Mesenchymal stem cell (in vitro differentiated cells and primary cell): ENCODE data around the gene PSG2.
"Not testable (repeated sequence)": the region's sequence is repeated elsewhere in the genome, so short reads cannot be mapped to it uniquely, and the experiment has no call there.

Experiments used
- DNase-seq: peaks from one replicate; pipeline ENCODE4 v3.0.0-alpha.2; 2013
- H2AFZ ChIP-seq: one replicate; pipeline ENCODE4 v1.6.1; 2013; ENCODE audit warnings: low read depth, mild to moderate bottlenecking, control low read depth, inconsistent platforms, low read length, moderate library complexity
- H2AK5ac ChIP-seq: 2 replicates; pipeline ENCODE4 v1.6.1; 2013; ENCODE audit warnings: low read length, moderate library complexity, mild to moderate bottlenecking, inconsistent platforms; ENCODE audit not compliant: severe bottlenecking
- H2BK120ac ChIP-seq: one replicate; pipeline ENCODE4 v1.6.1; 2013; ENCODE audit warnings: low read depth, mild to moderate bottlenecking, inconsistent platforms, low read length, moderate library complexity
- H2BK12ac ChIP-seq, 2 experiments: one replicate each; pipeline ENCODE4 v1.6.1; 2013; ENCODE audit warnings: inconsistent platforms in 2 of 2, low read length in 2 of 2, mild to moderate bottlenecking in 2 of 2, moderate library complexity in 2 of 2, control low read depth in 1 of 2
- H2BK15ac ChIP-seq: one replicate; pipeline ENCODE4 v1.6.1; 2013; ENCODE audit warnings: mild to moderate bottlenecking, low read depth, inconsistent platforms; ENCODE audit not compliant: poor library complexity, severe bottlenecking
- H2BK5ac ChIP-seq: 2 replicates; pipeline ENCODE4 v1.6.1; 2013; ENCODE audit warnings: low read depth, mild to moderate bottlenecking, low read length, control low read depth, inconsistent platforms; ENCODE audit not compliant: poor library complexity, severe bottlenecking
- H3K14ac ChIP-seq, 2 experiments: one replicate each; pipeline ENCODE4 v1.6.1; 2013; ENCODE audit warnings: inconsistent platforms in 2 of 2, low read length in 2 of 2, control low read depth in 1 of 2, mild to moderate bottlenecking in 1 of 2, moderate library complexity in 1 of 2
- H3K18ac ChIP-seq, 2 experiments: one replicate each; pipeline ENCODE4 v1.6.1; 2013; ENCODE audit warnings: inconsistent platforms in 2 of 2, low read length in 2 of 2, control low read depth in 1 of 2, low read depth in 1 of 2, mild to moderate bottlenecking in 1 of 2
- H3K23ac ChIP-seq, 2 experiments: one replicate each; pipeline ENCODE4 v1.6.1; 2013; ENCODE audit warnings: inconsistent platforms in 2 of 2, low read length in 2 of 2, mild to moderate bottlenecking in 2 of 2, moderate library complexity in 2 of 2, control low read depth in 1 of 2
- H3K27ac ChIP-seq: 2 replicates; pipeline ENCODE4 v1.5.1; 2013; ENCODE audit warnings: mild to moderate bottlenecking, moderate library complexity, low read length, control low read depth, inconsistent platforms; ENCODE audit not compliant: poor library complexity, severe bottlenecking
- H3K27me3 ChIP-seq, 2 experiments: 2 replicates each; pipeline versions ENCODE4 v1.6.1 to v1.7.0; 2013; ENCODE audit warnings: low read length in 2 of 2, mild to moderate bottlenecking in 2 of 2, moderate library complexity in 2 of 2, control low read depth in 1 of 2, inconsistent platforms in 1 of 2; ENCODE audit not compliant: control insufficient read depth in 1 of 2, insufficient read depth in 1 of 2
- H3K36me3 ChIP-seq, 2 experiments: 2 replicates each; pipeline versions ENCODE4 v1.6.1 to v1.7.0; 2013; ENCODE audit warnings: low read length in 2 of 2, control low read depth in 1 of 2, inconsistent platforms in 1 of 2, low read depth in 1 of 2, mild to moderate bottlenecking in 1 of 2; ENCODE audit not compliant: insufficient read depth in 2 of 2, control insufficient read depth in 1 of 2
- H3K4ac ChIP-seq, 2 experiments: one replicate each; pipeline ENCODE4 v1.6.1; 2013; ENCODE audit warnings: inconsistent platforms in 2 of 2, low read length in 2 of 2, mild to moderate bottlenecking in 2 of 2, moderate library complexity in 2 of 2, control low read depth in 1 of 2, low read depth in 1 of 2
- H3K4me1 ChIP-seq: 2 replicates; pipeline ENCODE4 v1.6.1; 2013; ENCODE audit warnings: low read depth, low read length, control low read depth; ENCODE audit not compliant: control insufficient read depth, insufficient read depth
- H3K4me2 ChIP-seq: 2 replicates; pipeline ENCODE4 v1.6.1; 2013; ENCODE audit warnings: low read length, mild to moderate bottlenecking, inconsistent platforms; ENCODE audit not compliant: poor library complexity, severe bottlenecking
- H3K4me3 ChIP-seq, 2 experiments: 2 replicates each; pipeline versions ENCODE4 v1.5.1 to v1.7.0; 2013; ENCODE audit warnings: low read length in 2 of 2, mild to moderate bottlenecking in 2 of 2, control low read depth in 1 of 2, low read depth in 1 of 2; ENCODE audit not compliant: insufficient read depth in 1 of 2
- H3K79me1 ChIP-seq: replicated peaks from 2 replicates; pipeline ENCODE4 v1.6.1; 2013; ENCODE audit warnings: mild to moderate bottlenecking, control low read depth, low read length, inconsistent platforms; ENCODE audit not compliant: poor library complexity, severe bottlenecking
- H3K9ac ChIP-seq: 2 replicates; pipeline ENCODE4 v1.7.0; 2013; ENCODE audit warnings: mild to moderate bottlenecking, low read length, moderate library complexity
- H3K9me3 ChIP-seq: 2 replicates; pipeline ENCODE4 v1.7.0; 2013; ENCODE audit warnings: mild to moderate bottlenecking, low read length; ENCODE audit not compliant: control insufficient read depth
- H4K8ac ChIP-seq: one replicate; pipeline ENCODE4 v1.6.1; 2013; ENCODE audit warnings: inconsistent platforms, mild to moderate bottlenecking, low read length, moderate library complexity
- H4K91ac ChIP-seq: one replicate; pipeline ENCODE4 v1.6.1; 2013; ENCODE audit warnings: mild to moderate bottlenecking, low read length, inconsistent platforms
- WGBS: methylation state at CpG from one replicate; pipeline ENCODE4 v1.1.7; 2013; ENCODE audit warnings: mixed read lengths; 5-methylcytosine and 5-hydroxymethylcytosine counted together

The PSG2 gene

GRCh38 chr19:43061326-43061725 is 21.2 kb downstream of the PSG2 start:
- H2BK120ac ChIP-seq, H3K79me1 ChIP-seq, H2BK15ac ChIP-seq, H3K27me3 ChIP-seq, H3K14ac ChIP-seq, DNase-seq, H3K27ac ChIP-seq, H2BK12ac ChIP-seq, H3K4me2 ChIP-seq, H2BK5ac ChIP-seq, H3K36me3 ChIP-seq, H3K18ac ChIP-seq, H3K4me3 ChIP-seq, H3K9ac ChIP-seq, H4K91ac ChIP-seq, H2AK5ac ChIP-seq, H3K4ac ChIP-seq, H3K23ac ChIP-seq, H2AFZ ChIP-seq, H3K4me1 ChIP-seq, H3K9me3 ChIP-seq, H4K8ac ChIP-seq: not testable (repeated sequence)
- 48% methylated on average over 3 of the region's 3 CpGs for WGBS

GRCh38 chr19:43060254-43060653 is 22.2 kb downstream of the PSG2 start:
- not testable (repeated sequence) for H2BK5ac ChIP-seq, H3K27me3 ChIP-seq, H2BK12ac ChIP-seq, H2AK5ac ChIP-seq, H3K9me3 ChIP-seq, H3K36me3 ChIP-seq, H3K23ac ChIP-seq, H3K4me2 ChIP-seq, H3K27ac ChIP-seq, H3K9ac ChIP-seq, H2AFZ ChIP-seq, H3K4ac ChIP-seq, H4K91ac ChIP-seq, H3K14ac ChIP-seq, H2BK15ac ChIP-seq, H3K18ac ChIP-seq, H3K4me3 ChIP-seq, H3K4me1 ChIP-seq, H4K8ac ChIP-seq, H2BK120ac ChIP-seq, H3K79me1 ChIP-seq, DNase-seq
- WGBS = 33% methylated on average over 3 of the region's 3 CpGs

GRCh38 chr19:43059482-43059881 is 23.0 kb downstream of the PSG2 start:
- H3K4me1 ChIP-seq = not testable (repeated sequence)

GRCh38 chr19:43058440-43058839 is 24.1 kb downstream of the PSG2 start:
- H3K9ac ChIP-seq, H2BK120ac ChIP-seq, DNase-seq, H3K36me3 ChIP-seq, H3K9me3 ChIP-seq, H3K4ac ChIP-seq, H3K18ac ChIP-seq, H3K27me3 ChIP-seq, H3K4me3 ChIP-seq, H2AK5ac ChIP-seq, H3K4me1 ChIP-seq, H3K4me2 ChIP-seq, H2AFZ ChIP-seq, H2BK12ac ChIP-seq, H3K14ac ChIP-seq, H4K91ac ChIP-seq, H2BK15ac ChIP-seq, H3K79me1 ChIP-seq, H2BK5ac ChIP-seq, H3K27ac ChIP-seq, H4K8ac ChIP-seq, H3K23ac ChIP-seq: not testable (repeated sequence)
- no CpG with 5 or more reads among the region's 2 CpGs for WGBS

More at GRCh38 chr19:43059482-43059881, 23.0 kb downstream of the PSG2 start:
- not testable (repeated sequence) for H3K9me3 ChIP-seq, H4K91ac ChIP-seq, H2BK15ac ChIP-seq, H2AK5ac ChIP-seq, H2BK12ac ChIP-seq, H3K36me3 ChIP-seq, H2BK120ac ChIP-seq, H3K4me2 ChIP-seq, H3K4me3 ChIP-seq, DNase-seq, H3K27ac ChIP-seq, H4K8ac ChIP-seq, H2BK5ac ChIP-seq, H3K14ac ChIP-seq, H3K4ac ChIP-seq, H3K18ac ChIP-seq, H3K27me3 ChIP-seq, H3K23ac ChIP-seq, H3K9ac ChIP-seq, H3K79me1 ChIP-seq, H2AFZ ChIP-seq
- no CpG with 5 or more reads among the region's 2 CpGs for WGBS
